ENCODE data around the gene PLA2G4B.

Gene PLA2G4B

GRCh38 chr15:41861736-41862356, 23.2 kb downstream of the PLA2G4B start:
- no peak for TF ChIP-seq CTCF (conservative IDR thresholded peaks at IDR 0.05; ENCODE audit: low read depth, low read length)
- H3K4me3 ChIP-seq (ENCODE audit: low read length), result no peak overlapping the region
- DNase-seq (ENCODE audit: low read depth), result no peak

- no peak for TF ChIP-seq CTCF (conservative IDR thresholded peaks at IDR 0.05; ENCODE audit: low read depth, low read length)
- DNase-seq (ENCODE audit: low read depth), result no peak
- no peak overlapping the region for H3K4me3 ChIP-seq (ENCODE audit: low read length)
These were observed 24.0 kb downstream of the PLA2G4B start for GRCh38 chr15:41862515-41863116.

GRCh38 chr15:41865490-41866055, 26.9 kb downstream of the PLA2G4B start:
- no peak for DNase-seq (ENCODE audit: low read depth)
- TF ChIP-seq CTCF (conservative IDR thresholded peaks at IDR 0.05; ENCODE audit: low read depth, low read length), result no peak

GRCh38 chr15:41866263-41866703, 27.6 kb downstream of the PLA2G4B start:
- no peak for TF ChIP-seq CTCF (conservative IDR thresholded peaks at IDR 0.05; ENCODE audit: low read depth, low read length)
- H3K4me3 ChIP-seq (ENCODE audit: low read length), result no peak overlapping the region
- no peak for DNase-seq (ENCODE audit: low read depth)

More at GRCh38 chr15:41865490-41866055, 26.9 kb downstream of the PLA2G4B start:
- H3K4me3 ChIP-seq (ENCODE audit: low read length), result no peak overlapping the region

DNA sequence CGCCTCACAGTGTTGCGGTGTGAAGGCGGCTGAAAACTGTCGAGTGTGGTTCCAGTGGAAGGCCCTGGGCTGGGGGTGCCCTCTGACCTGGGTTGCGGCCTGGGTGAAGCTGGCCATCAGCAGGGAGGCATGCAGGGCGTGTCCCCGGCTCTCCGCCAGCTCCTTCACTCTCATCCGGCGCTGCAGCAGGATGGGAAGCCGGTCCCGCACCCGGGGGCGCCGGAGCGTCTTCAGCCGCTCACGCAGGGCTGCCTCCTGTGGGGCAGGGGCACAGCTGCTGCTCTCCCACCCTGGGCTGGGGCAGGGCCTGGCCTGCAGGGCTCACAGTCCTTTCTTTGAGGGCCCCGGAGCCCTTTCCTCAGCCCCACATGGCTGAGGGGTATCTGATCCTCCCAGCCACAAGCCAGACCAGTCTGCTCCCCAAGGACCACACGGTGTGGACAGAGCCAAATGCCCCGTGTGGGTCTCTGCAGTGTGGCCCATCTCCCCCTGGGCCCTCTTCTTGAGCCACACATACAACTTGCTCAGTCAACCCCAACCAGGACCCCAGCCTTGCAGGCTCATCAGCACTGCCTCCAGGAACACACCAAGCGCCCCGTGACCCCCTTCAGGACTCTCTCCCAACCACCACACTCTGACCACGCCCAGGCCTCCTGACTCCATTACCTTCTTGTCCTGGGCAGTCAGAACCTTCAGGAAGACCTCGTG, 28.4 kb downstream of the PLA2G4B start:
- TF ChIP-seq CTCF (conservative IDR thresholded peaks at IDR 0.05; ENCODE audit: low read depth, low read length), result no peak
- DNase-seq (ENCODE audit: low read depth), result no peak
- H3K4me3 ChIP-seq (ENCODE audit: low read length), result no peak overlapping the region

- no peak for DNase-seq (ENCODE audit: low read depth)
- TF ChIP-seq CTCF (conservative IDR thresholded peaks at IDR 0.05; ENCODE audit: low read depth, low read length), result no peak
- H3K4me3 ChIP-seq (ENCODE audit: low read length), result no peak overlapping the region
These were observed 29.7 kb downstream of the PLA2G4B start for GRCh38 chr15:41868321-41868720.

Measured in retinal pigment epithelial cell (primary cell).